Stomach (tissue), 4 donors: ENCODE measurements around the gene GREB1L.

Experiments
- EP300 ChIP-seq: sonication (generic); formaldehyde crosslinking; IDR thresholded peaks from one replicate; pipeline ENCODE4 v1.6.1; 2017; ENCODE audit warnings: antibody characterized with exemption
- POLR2A ChIP-seq, 4 donors: fragments of 450-650 bp; IDR thresholded peaks; one replicate each; pipeline ENCODE4 v1.6.1; 2016; ENCODE audit warnings: antibody characterized with exemption in 4 of 4, control low read depth in 2 of 4, mild to moderate bottlenecking in 1 of 4, moderate library complexity in 1 of 4
- POLR2AphosphoS5 ChIP-seq, 3 donors: sonication (generic); formaldehyde crosslinking; IDR thresholded peaks; one replicate each; pipeline ENCODE4 v1.6.1; 2016; ENCODE audit warnings: antibody characterized with exemption in 3 of 3
- TF ChIP-seq, protein P1 (sequence below), 7 experiments: fragments of 450-650 bp in 4 of 7; fragments of 200-600 bp in 3 of 7; sonication (generic) in 3 of 7; IDR thresholded peaks; one replicate each; pipeline ENCODE4 v1.5.1; 2016 to 2019; ENCODE audit warnings: antibody characterized with exemption in 7 of 7, control low read depth in 2 of 7, mild to moderate bottlenecking in 1 of 7

DNA sequence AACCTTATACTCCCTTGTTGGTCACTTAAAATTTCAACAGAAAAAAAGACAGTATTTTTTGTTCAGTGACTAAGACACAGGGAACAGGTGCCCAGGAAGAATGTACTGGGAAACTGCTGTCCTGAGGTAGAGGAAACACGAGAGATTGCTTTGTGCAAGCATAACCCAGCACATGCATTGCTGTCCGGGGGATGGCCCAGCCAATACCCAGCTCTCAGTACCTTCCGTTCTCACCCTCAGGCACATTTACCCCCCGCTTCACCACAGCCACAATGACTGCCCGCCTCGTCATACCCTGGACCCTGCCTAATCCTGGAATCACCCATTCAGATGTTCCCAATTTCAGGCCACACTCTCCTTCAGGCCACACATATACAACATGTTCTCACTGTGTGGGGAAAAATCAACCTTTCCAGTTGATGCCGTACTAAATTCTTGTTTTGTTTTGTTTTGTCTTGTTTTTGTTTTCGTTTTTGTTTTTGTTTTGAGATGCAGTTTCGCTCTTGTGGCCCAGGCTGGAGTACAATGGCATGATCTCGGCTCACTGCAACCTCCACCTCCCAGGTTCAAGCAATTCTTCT lies 217.8 kb downstream of the GREB1L start:
- TF ChIP-seq, protein P1, sequence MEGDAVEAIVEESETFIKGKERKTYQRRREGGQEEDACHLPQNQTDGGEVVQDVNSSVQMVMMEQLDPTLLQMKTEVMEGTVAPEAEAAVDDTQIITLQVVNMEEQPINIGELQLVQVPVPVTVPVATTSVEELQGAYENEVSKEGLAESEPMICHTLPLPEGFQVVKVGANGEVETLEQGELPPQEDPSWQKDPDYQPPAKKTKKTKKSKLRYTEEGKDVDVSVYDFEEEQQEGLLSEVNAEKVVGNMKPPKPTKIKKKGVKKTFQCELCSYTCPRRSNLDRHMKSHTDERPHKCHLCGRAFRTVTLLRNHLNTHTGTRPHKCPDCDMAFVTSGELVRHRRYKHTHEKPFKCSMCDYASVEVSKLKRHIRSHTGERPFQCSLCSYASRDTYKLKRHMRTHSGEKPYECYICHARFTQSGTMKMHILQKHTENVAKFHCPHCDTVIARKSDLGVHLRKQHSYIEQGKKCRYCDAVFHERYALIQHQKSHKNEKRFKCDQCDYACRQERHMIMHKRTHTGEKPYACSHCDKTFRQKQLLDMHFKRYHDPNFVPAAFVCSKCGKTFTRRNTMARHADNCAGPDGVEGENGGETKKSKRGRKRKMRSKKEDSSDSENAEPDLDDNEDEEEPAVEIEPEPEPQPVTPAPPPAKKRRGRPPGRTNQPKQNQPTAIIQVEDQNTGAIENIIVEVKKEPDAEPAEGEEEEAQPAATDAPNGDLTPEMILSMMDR (IDR thresholded peaks at IDR 0.05), result no peak
- TF ChIP-seq POLR2AphosphoS5 (IDR thresholded peaks at IDR 0.05) (no peak), POLR2A (IDR thresholded peaks at IDR 0.05) (no peak), EP300 (no peak)
